Suppressor macrophage treated with lipopolysaccharide for 4 hours (primary cell): ENCODE measurements around the gene CFC1.
"Not testable (repeated sequence)": the region's sequence is repeated elsewhere in the genome, so short reads cannot be mapped to it uniquely, and the experiment has no call there.

ENCODE experiments used
- DNase-seq: peaks from one replicate; pipeline ENCODE4 v3.0.0-alpha.2; 2020

CFC1 gene

GRCh38 chr2:130599393-130599792 is at the start of gene CFC1:
Gene CFC1 (minus strand): TSS chr2:130599575. CDS start chr2:130599287, 288 bp downstream.
- not testable (repeated sequence) for DNase-seq

DNA sequence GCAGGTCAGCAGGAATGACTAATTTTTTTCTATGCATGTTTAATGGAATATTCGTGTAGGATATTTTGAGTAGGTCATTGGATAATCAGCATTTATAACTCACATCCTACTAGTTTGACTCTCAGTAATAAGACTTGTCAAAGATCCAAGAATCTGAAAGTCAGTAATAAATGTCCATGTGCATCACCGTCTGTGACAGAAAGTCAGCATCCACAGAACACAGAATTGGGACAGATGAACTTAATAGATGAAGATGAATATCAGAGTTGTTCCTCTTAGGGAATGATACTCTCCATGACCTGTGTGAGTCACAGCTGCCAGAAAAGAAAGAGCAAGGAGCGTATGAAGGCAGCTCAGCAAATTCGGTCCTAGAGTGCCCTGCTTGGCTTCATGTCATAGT is 42.3 kb upstream of the CFC1 start:
- DNase-seq = not testable (repeated sequence)

GRCh38 chr2:130638973-130639372 is 39.6 kb upstream of the CFC1 start:
- not testable (repeated sequence) for DNase-seq

- not testable (repeated sequence) for DNase-seq
Observed at GRCh38 chr2:130628784-130629475, 29.6 kb upstream of the CFC1 start.

- DNase-seq = not testable (repeated sequence)
Observed at GRCh38 chr2:130611140-130611539, 11.8 kb upstream of the CFC1 start, which contains the start of gene POTEJ. Gene POTEJ (plus strand): TSS chr2:130611440. CDS start chr2:130611533, 93 bp downstream.

- not testable (repeated sequence) for DNase-seq
Observed at GRCh38 chr2:130610486-130610885, 11.1 kb upstream of the CFC1 start.

GRCh38 chr2:130609002-130609920 is 9.9 kb upstream of the CFC1 start:
- DNase-seq = not testable (repeated sequence)

GRCh38 chr2:130608276-130609001 is 9.1 kb upstream of the CFC1 start:
- DNase-seq = not testable (repeated sequence)

GRCh38 chr2:130601648-130602302 is 2.4 kb upstream of the CFC1 start:
- DNase-seq = not testable (repeated sequence)

DNA sequence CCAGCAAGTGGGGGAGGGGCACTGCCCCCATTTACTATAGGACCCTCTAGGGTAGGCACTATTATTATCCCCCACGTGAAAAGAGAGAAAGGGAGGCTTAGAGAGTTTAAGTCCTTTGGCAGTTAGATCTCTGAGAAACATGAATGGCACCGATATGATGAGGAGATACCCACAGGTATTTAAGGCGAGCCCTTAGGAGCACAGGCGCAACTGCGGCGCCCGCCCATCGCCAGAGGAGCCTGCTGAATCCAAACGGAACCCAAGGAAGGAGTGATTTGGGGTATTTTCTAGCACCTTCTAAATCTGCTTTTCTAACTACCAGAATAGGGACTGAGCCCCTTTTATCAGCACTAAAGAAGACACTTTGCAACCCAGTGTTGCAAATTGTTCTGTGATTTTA is 551 bp upstream of the CFC1 start:
- DNase-seq = not testable (repeated sequence)

- DNase-seq = not testable (repeated sequence)
Observed at GRCh38 chr2:130598463-130598862, 912 bp downstream of the CFC1 start.

DNA sequence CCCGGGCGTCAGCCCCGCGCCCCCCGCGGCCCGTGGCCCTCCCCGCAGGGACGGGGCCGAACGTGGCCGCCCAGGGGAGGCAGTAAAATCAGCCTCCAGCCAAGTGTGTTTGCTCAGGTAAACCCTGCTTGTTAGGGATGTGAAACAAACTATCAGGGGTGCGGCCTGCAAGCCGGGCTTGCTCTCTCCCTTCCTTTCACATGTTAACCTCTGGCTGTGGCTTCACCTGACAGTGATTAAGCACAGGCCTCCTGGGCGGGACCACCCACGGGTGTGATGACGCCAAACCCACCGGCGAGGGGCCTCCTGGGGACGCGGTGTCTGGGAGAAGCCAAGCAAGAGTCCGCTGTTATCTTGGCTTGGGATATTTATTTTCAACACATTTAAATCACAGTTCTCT is 1.4 kb downstream of the CFC1 start:
- DNase-seq = not testable (repeated sequence)

GRCh38 chr2:130596757-130597156 is 2.6 kb downstream of the CFC1 start:
- not testable (repeated sequence) for DNase-seq

GRCh38 chr2:130594011-130594410 is 5.4 kb downstream of the CFC1 start:
- not testable (repeated sequence) for DNase-seq

DNA sequence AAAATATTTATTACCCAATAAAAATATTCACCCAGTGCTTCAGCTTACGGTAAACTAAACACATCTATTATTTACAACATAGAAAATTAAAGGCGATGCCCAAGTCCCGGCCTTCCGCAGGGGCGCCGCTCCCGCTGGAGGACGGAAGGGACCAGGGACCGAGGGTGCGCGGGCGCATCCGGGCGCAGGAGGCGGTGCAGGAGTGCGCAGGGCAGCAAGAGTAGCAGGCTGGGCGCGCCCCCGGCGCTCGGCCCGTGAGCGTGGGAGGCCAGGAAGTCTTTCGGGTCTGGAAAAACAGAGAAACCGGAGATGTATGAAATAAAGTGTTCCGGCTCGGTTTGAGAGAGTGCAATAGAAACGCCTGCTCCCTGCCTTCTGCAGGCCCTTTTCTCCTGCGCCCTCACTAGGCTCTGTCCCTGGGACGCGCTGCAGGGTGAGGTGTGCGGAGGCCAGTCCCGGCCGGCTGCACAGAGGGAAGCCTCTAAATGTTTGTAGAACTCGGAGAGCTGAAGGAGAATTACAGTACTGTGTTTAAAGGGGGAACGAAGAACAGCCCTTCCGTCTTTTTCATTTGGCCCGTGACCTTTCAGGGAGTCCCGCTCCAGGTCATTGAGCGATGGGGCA is 6.5 kb downstream of the CFC1 start:
- DNase-seq = not testable (repeated sequence)

GRCh38 chr2:130590842-130591359 is 8.5 kb downstream of the CFC1 start:
- not testable (repeated sequence) for DNase-seq

DNA sequence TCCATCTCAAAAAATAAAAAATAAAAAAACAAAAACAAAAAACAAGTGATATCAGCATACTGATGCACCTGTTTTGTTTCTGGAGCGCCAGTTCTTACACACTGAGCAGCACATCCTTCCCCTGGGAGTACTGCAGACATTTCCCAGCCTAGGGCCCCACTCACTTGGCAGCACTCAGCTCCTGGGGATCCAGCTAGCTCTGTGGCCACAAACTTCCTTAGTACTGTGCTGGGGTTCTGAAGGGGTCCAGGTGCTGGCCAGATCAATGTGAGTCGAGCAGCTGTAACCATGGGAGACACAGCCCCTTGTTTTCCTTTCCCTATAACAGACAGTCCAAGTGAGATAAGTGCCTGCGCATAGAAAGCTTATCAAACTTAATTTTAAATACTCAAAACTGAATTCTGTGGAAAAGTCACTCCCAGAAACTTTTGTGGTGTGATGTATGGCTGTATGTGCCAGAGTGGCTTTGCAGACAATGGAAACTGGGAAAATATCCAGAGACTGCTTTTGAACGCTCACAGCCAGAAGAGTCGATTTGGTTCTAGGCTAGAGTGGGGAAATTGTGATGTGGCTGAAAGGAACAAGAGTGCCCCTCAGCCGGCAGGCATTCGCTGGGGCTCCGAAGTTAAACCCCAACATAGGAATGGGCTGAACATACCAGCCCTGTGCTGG is 9.1 kb downstream of the CFC1 start:
- not testable (repeated sequence) for DNase-seq

GRCh38 chr2:130588688-130589458 is 10.5 kb downstream of the CFC1 start:
- DNase-seq = not testable (repeated sequence)

GRCh38 chr2:130584726-130585125 is 14.6 kb downstream of the CFC1 start:
- not testable (repeated sequence) for DNase-seq

DNA sequence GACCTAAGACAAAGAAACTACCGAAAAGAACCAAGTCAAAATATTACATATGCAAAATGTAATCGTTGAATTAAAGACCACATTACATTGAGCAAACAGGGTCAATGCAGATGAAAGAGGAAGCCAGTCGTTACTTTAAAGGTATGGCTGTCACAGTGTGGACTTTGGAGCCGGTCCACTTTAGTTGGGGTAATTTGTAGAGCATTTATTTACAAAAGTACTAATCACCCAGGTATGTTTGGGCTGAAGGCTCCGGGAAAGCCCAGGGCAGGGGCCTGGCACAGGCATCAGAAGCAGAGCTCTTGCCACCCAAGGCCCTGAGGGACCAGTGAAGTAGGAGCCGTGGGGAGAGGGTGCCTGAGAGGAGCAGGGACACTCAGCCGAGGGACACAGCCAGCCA is 15.8 kb downstream of the CFC1 start:
- DNase-seq = not testable (repeated sequence)
